Esophagus squamous epithelium (tissue), 4 donors: ENCODE data around the gene ZNF273.

Experiments used
- CTCF ChIP-seq, 6 experiments: fragments of 450-650 bp in 4 of 6; fragments of 200-600 bp in 2 of 6; sonication (generic) in 2 of 6; IDR thresholded peaks; one replicate each; pipeline ENCODE4 v1.5.1; 2016 to 2019; ENCODE audit warnings: antibody characterized with exemption in 6 of 6, mild to moderate bottlenecking in 4 of 6, moderate library complexity in 4 of 6
- POLR2A ChIP-seq, 4 donors: fragments of 450-650 bp; IDR thresholded peaks; one replicate each; pipeline ENCODE4 v1.6.1; 2017; ENCODE audit warnings: antibody characterized with exemption in 4 of 4, mild to moderate bottlenecking in 4 of 4, moderate library complexity in 3 of 4

- TF ChIP-seq CTCF (IDR thresholded peaks at IDR 0.05) (no peak), POLR2A (IDR thresholded peaks at IDR 0.05) (no peak)
Measured at GRCh38 chr7:64867863-64868440, 35.1 kb upstream of the ZNF273 start.
